DMS53 treated with DMSO at 0.1 percent for 48 hours (cell line): ENCODE results near the gene CSNK1G1.
"Not testable (repeated sequence)": the region's sequence is repeated elsewhere in the genome, so short reads cannot be mapped to it uniquely, and the experiment has no call there.

ENCODE experiments used
- DNase-seq: peaks from one replicate; lab custom pipeline; 2025; ENCODE audit not compliant: unreplicated experiment; lab: John Stamatoyannopoulos, UW

The CSNK1G1 gene

DNA sequence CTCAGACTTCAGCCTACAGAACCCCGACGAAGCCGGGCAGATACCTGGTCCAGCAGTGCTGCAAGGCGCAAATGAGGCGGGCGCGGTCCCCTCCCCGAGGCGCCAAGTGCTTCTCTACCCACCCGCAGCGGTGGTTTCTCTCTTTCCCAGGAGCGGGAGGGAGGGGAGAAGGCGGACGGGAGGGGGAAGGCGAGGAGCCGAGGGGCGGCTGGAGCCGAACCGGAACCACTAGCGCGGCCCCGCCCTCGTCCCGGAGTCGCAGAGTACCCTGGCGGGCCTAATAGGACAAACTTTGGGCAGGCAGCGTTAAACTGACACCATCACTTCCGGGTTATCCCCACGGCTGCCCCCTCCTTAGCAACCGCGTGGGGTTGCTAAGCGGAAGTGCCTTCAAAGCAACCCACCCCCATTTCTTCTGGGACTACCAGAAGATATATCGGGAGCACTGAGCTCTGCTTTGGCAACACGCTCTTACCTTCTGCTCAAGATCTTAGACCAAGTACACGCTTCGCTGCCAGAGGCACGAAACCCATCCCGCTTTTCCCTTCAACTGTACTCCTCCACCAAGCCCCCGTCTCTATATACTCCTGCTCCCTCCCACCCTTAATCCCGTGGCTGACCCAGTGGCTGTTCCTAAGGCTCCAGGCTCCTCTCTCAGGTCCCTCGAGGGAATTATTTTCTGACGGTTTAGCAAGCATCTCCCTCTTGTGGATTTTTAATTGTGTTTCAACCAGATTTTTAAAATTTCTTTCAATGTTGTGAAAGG lies at the start of gene CSNK1G1:
TSS of gene CSNK1G1 (minus strand) at position 230 of the 766 bp plus-strand sequence. CDS start 55,674 bp downstream, outside the sequence.
- DNase-seq: peak; percentile 80

GRCh38 chr15:64400583-64400982 lies 44.6 kb upstream of the CSNK1G1 start:
- no peak for DNase-seq

- no peak for DNase-seq
These were observed 42.6 kb upstream of the CSNK1G1 start for GRCh38 chr15:64398575-64398974.

DNA sequence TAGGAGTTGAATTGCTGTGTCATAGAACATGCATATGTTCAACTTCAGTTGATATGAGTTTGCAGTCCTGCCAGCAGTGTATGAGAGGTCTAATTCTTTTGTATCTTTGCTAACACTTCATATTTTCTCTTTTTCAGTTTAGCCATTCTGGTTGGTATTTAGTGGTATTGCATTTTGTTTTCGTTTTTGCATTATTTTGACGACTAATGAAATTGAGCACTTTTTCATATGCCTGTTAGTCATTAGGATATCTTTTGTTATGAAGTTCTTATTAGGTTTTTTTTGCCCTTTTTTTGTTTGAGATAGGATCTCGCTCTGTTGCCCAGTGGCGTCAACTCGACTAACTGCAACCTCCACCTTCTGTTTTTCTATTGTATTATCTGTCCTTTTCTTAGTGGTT lies 40.8 kb upstream of the CSNK1G1 start:
- DNase-seq: no peak

DNA sequence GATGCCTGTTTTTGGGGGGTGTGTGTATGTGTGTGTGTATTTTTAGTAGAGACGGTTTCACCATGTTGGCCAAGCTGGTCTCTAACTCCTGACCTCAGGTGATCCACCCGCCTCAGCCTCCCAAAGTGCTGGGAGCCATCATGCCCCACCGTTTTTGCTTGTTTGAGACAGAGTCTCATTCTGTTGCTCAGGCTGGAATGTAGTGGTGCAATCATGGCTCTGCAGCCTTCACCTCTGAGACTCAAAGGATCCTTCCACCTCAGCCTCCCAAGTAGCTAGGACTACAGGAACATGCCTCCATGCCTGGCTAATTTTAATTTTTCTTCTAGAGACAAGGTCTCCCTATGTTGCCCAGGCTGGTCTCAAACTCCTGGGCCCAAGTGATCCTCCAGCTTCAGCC lies 36.5 kb upstream of the CSNK1G1 start:
- DNase-seq: not testable (repeated sequence)

GRCh38 chr15:64389036-64389435 lies 33.1 kb upstream of the CSNK1G1 start:
- DNase-seq: no peak

DNA sequence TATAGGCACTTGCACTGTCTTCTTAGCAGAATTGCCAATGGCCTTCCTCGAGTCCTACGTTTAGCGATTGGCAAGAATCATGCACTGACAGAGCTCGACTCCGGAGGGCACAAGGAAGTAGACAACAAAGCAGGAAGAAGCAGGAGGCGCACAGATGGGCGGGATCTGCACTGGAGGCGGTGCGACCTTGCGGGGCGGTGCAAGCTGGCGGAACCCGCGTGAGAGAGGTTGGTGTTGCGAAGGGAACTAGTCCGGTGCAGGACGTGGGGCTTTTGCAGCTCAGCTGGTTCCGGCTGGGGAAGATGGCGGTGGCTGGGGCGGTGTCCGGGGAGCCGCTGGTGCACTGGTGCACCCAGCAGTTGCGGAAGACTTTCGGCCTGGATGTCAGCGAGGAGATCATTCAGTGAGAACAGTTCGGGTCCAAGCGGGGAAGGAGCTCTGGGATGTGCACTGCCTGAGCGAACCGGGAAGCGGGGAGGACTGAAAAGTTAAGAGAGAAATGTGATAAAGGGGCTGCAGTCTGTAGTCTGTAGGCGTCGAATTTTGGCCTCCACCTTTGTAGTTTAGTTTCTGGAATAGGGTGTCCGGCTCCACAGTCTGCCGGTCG lies 31.7 kb upstream of the CSNK1G1 start, which contains the start of gene TRIP4:
TSS of gene TRIP4 (plus strand) at position 275 of the 607 bp plus-strand sequence. CDS start at position 303, 28 bp downstream.
- peak; percentile 89 for DNase-seq

GRCh38 chr15:64386291-64386690 lies 30.3 kb upstream of the CSNK1G1 start:
- no peak for DNase-seq

DNA sequence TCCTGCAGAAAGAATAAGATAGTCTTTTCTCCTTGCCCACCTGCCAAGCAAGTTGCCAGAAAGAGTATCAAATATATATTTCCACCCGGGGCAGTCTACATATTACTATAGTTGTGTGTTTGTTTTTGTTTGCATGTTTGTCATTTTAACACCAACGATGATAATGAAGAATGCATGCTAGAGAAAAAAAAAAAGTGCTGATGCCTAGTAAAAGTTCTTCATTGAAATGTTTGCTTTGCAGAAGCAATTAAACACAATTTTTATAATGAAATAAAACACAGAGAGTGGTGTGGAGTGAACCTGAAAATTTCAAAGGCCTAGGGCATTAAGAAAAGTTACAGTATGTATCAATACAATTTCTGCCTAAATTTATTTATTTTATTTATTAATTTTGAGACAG lies 27.8 kb upstream of the CSNK1G1 start:
- DNase-seq: no peak

GRCh38 chr15:64381000-64381751 lies 25.2 kb upstream of the CSNK1G1 start, which contains the start of gene PCLAF:
PCLAF (minus strand) TSS chr15:64381441; CDS start chr15:64381371, 70 bp downstream.
- DNase-seq: peak; percentile 79

DNA sequence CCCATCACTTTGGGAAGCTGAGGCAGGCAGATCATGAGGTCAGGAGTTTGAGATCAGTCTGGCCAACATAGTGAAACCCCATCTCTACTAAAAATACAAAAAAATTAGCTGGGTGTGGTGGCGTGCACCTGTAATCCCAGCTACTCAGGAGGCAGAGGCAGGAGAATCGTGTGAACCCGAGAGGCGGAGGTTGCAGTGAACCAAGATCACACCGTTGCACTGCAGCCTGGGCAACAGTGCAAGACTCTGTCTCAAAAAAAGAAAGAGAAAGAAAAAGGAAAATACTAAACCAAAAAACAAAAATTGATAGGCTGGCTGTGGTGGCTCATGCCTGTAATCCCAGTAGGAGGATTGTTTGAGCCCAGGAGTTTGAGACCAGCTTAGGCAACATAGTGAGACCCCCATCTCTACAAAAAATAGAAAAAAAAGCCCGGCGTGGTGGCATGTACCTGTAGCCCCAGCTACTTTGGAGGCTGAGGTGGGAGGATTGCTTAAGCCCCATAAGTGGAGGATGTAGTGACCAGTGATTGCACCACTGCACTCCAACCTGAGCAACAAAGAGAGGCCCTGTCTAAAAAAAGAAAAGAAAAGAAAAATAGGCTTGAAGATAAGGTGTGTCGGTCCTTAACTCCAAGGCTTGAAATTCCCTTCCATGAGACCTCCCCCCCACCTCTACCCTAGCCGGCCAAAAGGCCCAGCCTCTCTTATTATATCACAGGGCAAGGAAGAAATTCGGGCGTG lies 24.3 kb upstream of the CSNK1G1 start:
- DNase-seq: not testable (repeated sequence)

GRCh38 chr15:64379216-64379960 lies 23.4 kb upstream of the CSNK1G1 start:
- DNase-seq: no peak

DNA sequence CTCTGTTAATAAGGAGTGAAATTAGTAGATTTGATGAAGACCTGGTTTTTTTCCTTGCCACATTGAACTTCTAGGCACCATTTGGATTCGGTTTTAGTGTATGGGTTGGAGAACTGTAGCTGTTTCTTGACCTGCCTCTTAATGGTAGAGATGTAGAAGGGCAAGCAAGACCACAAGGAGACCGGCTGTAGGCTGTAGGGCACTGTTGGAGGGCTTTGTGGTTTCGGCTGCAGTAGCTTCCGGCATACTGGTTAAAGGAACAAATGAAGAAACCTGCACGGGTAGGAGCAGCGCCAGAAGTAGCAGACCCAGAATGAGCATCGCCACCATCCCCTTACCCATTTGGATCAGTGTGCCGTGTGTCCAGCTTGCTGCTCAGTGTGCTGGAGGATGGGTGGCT lies 17.4 kb upstream of the CSNK1G1 start:
- DNase-seq: no peak

DNA sequence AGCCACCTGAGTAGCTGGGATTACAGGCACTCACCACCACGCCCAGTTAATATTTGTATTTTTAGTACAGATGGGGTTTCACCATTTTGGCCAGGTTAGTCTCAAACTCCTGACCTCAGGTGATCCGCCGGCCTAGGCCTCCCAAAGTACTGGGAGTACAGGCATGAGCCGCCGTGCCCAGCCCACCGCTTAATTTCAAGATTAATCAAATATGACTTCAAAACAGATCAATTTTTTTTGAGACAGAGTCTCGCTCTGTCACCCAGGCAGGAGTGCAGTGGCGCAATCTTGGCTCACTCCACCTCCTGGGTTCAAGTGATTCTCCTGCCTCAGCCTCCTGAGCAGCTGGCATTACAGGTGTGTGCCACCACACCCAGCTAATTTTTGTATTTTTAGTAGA lies 15.4 kb upstream of the CSNK1G1 start:
- DNase-seq: not testable (repeated sequence)

DNA sequence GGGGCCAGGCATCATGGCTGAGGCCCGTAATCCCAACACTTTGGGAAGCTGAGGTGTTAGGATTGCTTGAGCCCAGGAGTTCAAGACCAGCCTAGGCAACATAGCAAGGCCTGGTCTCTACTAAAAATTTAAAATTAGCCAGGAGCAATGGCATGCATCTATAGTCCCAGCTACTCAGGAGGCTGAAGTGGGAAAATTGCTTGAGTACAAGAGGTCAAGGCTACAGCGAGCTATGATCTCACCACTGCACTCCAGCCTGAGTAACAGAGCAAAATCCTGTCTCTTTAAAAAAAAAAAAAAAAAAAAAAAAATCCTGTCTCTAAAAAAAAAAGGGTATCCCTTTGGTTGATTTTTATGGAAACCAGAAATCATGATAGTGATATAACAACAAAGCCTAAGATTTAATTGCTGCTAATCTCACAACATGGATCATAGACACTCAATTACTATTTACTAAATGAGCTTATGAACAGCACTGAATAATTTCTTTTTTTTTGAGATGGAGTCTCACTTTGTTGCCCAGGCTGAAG lies 13.2 kb upstream of the CSNK1G1 start:
- DNase-seq: no peak

DNA sequence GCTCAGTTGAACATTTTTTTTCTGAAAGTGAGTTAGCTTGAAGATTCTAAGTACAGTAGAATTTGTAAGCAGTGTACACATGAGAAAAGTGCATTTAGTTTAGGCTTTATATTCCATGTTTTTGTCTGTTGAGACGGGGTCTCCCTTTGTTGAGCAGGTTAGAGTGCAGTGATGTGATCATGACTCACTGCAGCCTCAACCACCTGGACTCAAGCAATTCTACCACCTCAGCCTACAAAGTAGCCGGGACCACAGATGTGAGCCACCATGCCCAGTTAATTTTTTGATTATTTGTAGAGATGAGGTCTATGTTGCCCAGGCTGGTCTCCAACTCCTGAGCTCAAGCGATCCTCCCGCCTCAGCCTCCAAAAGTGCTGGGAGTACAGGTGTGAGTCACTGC lies 5.3 kb upstream of the CSNK1G1 start:
- no peak for DNase-seq

DNA sequence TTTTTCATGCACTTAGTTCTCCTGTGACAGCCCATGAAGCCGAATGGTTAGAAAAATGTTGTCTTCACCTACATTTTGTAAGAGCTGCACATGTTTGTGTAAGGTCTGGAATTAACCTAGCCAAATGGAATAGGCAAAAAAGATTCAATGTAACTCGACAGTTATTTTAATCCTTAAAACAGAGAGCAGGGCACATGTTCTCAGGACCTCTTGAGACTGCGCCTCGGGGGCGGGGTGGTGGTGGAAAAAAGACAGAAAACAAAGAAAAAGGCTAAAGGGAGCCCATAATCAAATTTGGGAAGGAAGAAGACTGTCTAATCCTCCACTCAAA lies 702 bp upstream of the CSNK1G1 start:
- DNase-seq: no peak

DNA sequence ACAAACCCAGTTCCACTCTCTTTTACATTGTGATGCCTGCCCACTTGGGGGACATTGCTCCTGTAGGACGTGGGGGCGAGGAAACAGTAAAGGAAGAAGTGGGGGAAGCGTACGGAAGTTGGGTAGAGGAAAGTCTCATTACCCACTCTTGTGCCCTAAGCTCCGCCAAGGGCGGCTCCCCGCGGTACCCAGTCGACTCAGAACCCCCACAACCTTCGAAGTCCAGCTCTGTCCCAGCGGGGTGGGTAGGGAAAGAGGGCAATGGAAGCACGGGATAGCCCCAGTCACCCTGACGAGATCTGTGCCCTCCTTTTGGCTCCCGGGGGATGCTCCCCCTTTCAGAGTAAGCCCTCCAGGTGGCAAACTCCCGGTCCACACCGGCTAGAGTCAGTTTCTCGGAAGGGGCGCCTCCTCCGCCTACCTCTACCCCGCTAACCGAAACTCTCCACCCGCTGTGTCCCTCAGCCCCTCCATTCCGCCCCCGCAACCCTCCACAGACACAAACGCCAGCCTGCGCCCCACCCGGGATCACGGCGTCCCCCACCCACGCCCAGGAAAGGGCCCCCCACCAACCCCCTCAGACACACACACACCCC lies 527 bp downstream of the CSNK1G1 start:
- no peak for DNase-seq

DNA sequence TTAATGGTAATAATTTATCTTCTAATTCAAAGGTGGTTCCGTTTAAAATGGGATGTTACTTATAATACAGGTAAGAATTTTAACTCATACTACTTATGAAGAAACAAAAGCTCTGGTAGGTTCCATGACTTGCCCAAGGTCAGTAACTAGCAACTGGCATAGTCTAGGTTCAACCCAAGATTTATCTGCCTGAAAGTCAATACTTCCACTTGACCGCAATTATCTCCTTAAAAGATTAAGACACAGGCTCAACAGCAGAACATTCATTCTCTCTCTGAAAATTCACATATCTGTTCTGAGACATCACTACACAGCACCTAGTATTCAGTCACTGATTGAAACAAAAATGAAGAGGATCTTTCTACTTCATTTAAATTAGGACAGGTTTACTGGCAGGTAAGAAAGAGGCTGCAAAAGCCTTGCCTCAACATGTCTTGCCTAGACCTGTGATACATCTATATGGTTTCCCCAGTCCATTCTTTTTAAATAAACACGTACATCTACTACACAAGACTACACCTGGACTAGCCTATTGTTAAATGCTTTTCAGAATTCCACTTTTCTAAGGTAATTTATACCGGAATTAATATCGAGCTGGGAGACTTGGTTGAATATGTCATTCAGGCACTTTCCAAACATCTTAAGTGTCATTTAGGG lies 1.2 kb downstream of the CSNK1G1 start:
- no peak for DNase-seq
